ENCODE results near the gene ADGRG2. TPM values are rescaled to one million over a fixed set of nuclear protein-coding genes. Genes with fewer than 3 reads are reported as not detected.

Gene ADGRG2
- total and polyA plus RNA-seq, 4 donors, result 4.5 to 5.9 (median 5.2) TPM

DNA sequence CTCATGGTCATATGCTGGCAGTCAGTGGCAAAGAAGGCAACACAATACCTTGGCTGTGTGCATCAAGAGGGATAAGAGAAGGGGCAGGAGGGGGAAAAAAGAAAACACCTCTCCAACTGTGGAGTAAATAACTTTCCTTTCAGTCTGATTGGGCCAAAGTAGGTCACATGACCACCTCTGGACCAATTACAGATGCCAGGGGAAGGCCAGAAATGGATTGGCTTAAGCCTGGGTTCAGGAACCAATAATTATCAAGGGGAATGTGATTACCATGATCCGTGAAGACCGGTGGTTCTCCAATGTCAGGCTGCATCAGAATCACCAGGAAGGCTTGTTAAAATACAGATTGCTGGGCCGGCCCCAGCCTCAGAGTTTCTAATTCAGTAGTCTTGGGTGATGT is 7.4 kb upstream of the ADGRG2 start:
- 100% methylated on average over 2 of the region's 3 CpGs for WGBS (ENCODE audit: insufficient coverage)
- no peak overlapping the region for H3K4me3 ChIP-seq (ENCODE audit: low read depth, low read length)
- no peaks in the 10 kb centered on the region for H3K36me3 ChIP-seq (ENCODE audit: control insufficient read depth, insufficient read depth, low read length)
- DNase-seq (ENCODE audit: low read depth in 4 of 6, low spot score in 6 of 6), result no peak
- H3K27ac ChIP-seq (ENCODE audit: low read depth, low read length), result no peak overlapping the region
- no peaks in the 10 kb centered on the region for H3K27me3 ChIP-seq (ENCODE audit: control insufficient read depth, insufficient read depth, low read length)
- H3K9me3 ChIP-seq (ENCODE audit: control insufficient read depth, insufficient read depth, low read length), result no peaks in the 10 kb centered on the region
- H3K4me1 ChIP-seq (ENCODE audit: control insufficient read depth, insufficient read depth, low read length), result no peaks in the 10 kb centered on the region

DNA sequence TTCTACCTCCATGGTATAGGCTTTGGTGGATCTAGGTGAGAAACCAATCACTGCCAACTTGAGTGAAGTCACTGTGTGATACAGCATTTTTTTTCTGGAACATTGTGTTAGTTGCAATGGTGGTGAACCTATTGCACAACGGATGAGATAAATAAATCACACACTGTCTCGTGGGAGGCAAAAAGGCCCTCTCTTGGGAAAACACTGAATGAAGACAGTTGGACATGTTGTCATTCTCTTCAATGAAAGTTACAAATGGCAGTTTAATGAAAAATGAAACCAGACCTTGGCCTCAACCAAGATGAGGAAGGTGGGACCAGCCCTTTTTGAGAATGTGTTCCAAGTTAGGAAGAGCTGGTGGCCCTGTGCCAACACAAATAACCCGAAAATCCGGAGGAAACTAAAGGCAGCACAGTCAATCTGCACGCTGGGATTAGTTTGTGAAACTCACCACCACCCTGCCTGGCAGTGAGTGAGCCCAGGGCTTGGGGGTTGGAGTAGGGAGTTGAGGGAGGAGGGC is 5.4 kb upstream of the ADGRG2 start:
- no peak overlapping the region for H3K4me3 ChIP-seq (ENCODE audit: low read depth, low read length)
- H3K4me1 ChIP-seq (ENCODE audit: control insufficient read depth, insufficient read depth, low read length), result peaks cover 3% of the 10 kb centered on the region
- DNase-seq (ENCODE audit: low read depth in 4 of 6, low spot score in 6 of 6), result no peak
- no peaks in the 10 kb centered on the region for H3K9me3 ChIP-seq (ENCODE audit: control insufficient read depth, insufficient read depth, low read length)
- H3K36me3 ChIP-seq (ENCODE audit: control insufficient read depth, insufficient read depth, low read length), result no peaks in the 10 kb centered on the region
- WGBS (ENCODE audit: insufficient coverage), result 54% methylated on average over 4 of the region's 5 CpGs
- H3K27ac ChIP-seq (ENCODE audit: low read depth, low read length), result no peak overlapping the region
- peaks cover 8% of the 10 kb centered on the region for H3K27me3 ChIP-seq (ENCODE audit: control insufficient read depth, insufficient read depth, low read length)

DNA sequence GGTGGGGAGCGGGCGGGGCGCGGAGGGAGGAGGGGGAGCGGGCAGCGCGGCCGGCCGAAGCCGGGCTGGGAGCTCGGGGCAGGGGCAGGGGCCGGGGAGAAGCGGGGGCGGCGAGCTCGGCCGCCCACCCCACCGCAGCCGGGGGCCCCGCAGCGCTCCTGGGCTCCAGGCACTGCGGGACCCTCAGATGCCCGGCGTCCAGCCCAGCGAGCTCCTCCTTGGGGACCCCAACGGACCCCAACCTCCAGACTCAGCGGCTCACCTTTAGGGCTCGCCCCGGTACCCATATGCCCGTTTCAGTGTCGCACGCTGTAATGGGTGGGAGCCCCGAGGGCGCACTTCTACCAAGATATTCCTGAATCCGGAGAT is 357 bp upstream of the ADGRG2 start:
- H3K36me3 ChIP-seq (ENCODE audit: control insufficient read depth, insufficient read depth, low read length), result no peaks in the 10 kb centered on the region
- H3K4me1 ChIP-seq (ENCODE audit: control insufficient read depth, insufficient read depth, low read length), result peaks cover 7% of the 10 kb centered on the region
- 6% methylated on average over 33 of the region's 35 CpGs for WGBS (ENCODE audit: insufficient coverage)
- peaks cover 42% of the 10 kb centered on the region for H3K27me3 ChIP-seq (ENCODE audit: control insufficient read depth, insufficient read depth, low read length)
- H3K4me3 ChIP-seq (ENCODE audit: low read depth, low read length), result no peak overlapping the region
- H3K27ac ChIP-seq (ENCODE audit: low read depth, low read length), result no peak overlapping the region
- no peak for DNase-seq (ENCODE audit: low read depth in 4 of 6, low spot score in 6 of 6)
- no peaks in the 10 kb centered on the region for H3K9me3 ChIP-seq (ENCODE audit: control insufficient read depth, insufficient read depth, low read length)

DNA sequence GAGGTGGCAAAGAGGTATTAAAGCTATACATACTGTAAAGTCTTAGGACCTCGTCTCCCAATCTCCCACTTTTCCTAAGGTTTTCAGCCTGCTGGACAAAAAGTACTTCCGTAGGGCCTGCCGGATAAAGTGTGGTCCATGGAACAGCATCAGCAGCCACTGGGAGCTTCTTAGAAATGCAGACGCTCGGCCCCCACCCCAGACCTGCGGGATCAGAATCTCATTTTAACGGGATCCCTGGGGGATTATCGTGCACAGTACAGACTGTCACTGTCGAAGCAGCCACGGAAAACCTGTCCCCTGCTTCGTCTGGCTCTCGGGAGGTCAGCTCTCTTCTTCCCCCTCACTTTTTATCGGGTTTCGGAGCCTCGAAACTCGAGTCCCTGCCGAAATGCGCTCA is 802 bp downstream of the ADGRG2 start:
- no peak overlapping the region for H3K27ac ChIP-seq (ENCODE audit: low read depth, low read length)
- H3K36me3 ChIP-seq (ENCODE audit: control insufficient read depth, insufficient read depth, low read length), result no peaks in the 10 kb centered on the region
- H3K27me3 ChIP-seq (ENCODE audit: control insufficient read depth, insufficient read depth, low read length), result peaks cover 42% of the 10 kb centered on the region
- DNase-seq (ENCODE audit: low read depth in 4 of 6, low spot score in 6 of 6), result peak in 1 of 6 donors; percentile 1
- 13% methylated on average over 17 of the region's 18 CpGs for WGBS (ENCODE audit: insufficient coverage)
- peaks cover 7% of the 10 kb centered on the region for H3K4me1 ChIP-seq (ENCODE audit: control insufficient read depth, insufficient read depth, low read length)
- H3K9me3 ChIP-seq (ENCODE audit: control insufficient read depth, insufficient read depth, low read length), result no peaks in the 10 kb centered on the region
- peak overlapping the region; percentile 19 for H3K4me3 ChIP-seq (ENCODE audit: low read depth, low read length)

DNA sequence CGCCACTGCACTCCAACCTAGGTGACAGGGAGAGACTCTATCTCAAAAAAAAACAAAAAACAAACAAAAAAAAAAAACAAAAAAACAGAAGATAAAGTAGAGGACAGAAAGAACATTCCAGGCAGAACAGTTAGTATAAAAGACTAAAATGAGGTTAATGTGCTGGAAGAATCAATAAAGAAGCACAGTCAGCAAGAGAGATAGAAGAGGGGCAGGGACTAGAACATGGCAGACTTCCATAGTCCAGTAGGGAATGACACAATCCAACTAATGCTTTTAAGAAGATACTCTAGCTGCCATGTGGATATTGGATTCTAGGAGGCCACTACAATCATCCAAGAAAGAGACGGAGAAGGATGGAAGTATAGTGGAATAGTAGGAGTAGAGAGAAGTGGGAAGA is 11.6 kb downstream of the ADGRG2 start:
- no peaks in the 10 kb centered on the region for H3K36me3 ChIP-seq (ENCODE audit: control insufficient read depth, insufficient read depth, low read length)
- no peak overlapping the region for H3K4me3 ChIP-seq (ENCODE audit: low read depth, low read length)
- H3K27me3 ChIP-seq (ENCODE audit: control insufficient read depth, insufficient read depth, low read length), result no peaks in the 10 kb centered on the region
- 100% methylated on average over 1 of the region's 2 CpGs for WGBS (ENCODE audit: insufficient coverage)
- DNase-seq (ENCODE audit: low read depth in 4 of 6, low spot score in 6 of 6), result no peak
- H3K27ac ChIP-seq (ENCODE audit: low read depth, low read length), result no peak overlapping the region
- H3K9me3 ChIP-seq (ENCODE audit: control insufficient read depth, insufficient read depth, low read length), result no peaks in the 10 kb centered on the region
- no peaks in the 10 kb centered on the region for H3K4me1 ChIP-seq (ENCODE audit: control insufficient read depth, insufficient read depth, low read length)

DNA sequence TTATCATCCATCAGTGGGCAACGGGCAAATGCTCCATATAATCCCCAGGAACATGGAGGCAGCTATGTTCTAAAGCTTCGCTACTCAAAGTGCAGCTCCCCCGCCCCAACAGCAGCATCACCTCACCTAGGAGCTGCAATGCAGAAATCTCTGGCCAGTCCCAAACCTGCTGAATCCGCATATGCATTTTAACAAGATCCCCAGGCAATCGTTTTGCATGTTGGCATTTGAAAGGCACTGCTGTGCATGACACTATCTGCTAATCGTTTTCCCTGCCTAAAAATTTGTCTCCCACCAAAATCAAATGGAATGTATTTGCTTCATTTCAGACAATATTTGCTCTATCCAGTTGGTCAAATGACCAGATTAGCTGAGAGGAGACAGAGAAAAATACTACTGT is 15.2 kb downstream of the ADGRG2 start:
- no peaks in the 10 kb centered on the region for H3K27me3 ChIP-seq (ENCODE audit: control insufficient read depth, insufficient read depth, low read length)
- H3K9me3 ChIP-seq (ENCODE audit: control insufficient read depth, insufficient read depth, low read length), result no peaks in the 10 kb centered on the region
- no peaks in the 10 kb centered on the region for H3K4me1 ChIP-seq (ENCODE audit: control insufficient read depth, insufficient read depth, low read length)
- WGBS (ENCODE audit: insufficient coverage), result 18% methylated on average over 6 of the region's 6 CpGs
- H3K27ac ChIP-seq (ENCODE audit: low read depth, low read length), result no peak overlapping the region
- DNase-seq (ENCODE audit: low read depth in 4 of 6, low spot score in 6 of 6), result peak in 1 of 6 donors; percentile 58
- no peaks in the 10 kb centered on the region for H3K36me3 ChIP-seq (ENCODE audit: control insufficient read depth, insufficient read depth, low read length)
- no peak overlapping the region for H3K4me3 ChIP-seq (ENCODE audit: low read depth, low read length)

DNA sequence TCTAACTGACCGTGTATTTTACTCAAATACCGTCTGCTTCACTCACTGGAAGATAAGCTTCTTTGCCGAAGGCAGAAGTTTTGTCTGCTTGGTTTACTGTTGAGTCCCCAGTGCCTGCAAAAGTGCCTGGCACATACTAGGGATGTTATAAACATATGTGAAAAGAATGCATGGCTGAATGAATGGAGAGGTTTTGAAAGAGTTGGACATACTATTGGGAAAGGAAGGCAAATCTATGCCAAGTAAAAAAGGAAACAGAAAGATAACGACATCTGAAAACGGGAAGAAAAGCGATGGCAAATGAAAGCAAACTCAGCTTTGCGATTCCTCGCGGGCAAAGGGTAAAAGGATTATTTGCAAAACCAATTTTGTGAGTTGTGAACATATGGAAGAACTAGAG is 21.7 kb downstream of the ADGRG2 start:
- Histone ChIP-seq H3K36me3 (ENCODE audit: control insufficient read depth, insufficient read depth, low read length) (no peaks in the 10 kb centered on the region), H3K4me3 (ENCODE audit: low read depth, low read length) (no peak overlapping the region), H3K27ac (ENCODE audit: low read depth, low read length) (no peak overlapping the region), H3K9me3 (ENCODE audit: control insufficient read depth, insufficient read depth, low read length) (no peaks in the 10 kb centered on the region), H3K4me1 (ENCODE audit: control insufficient read depth, insufficient read depth, low read length) (no peaks in the 10 kb centered on the region), H3K27me3 (ENCODE audit: control insufficient read depth, insufficient read depth, low read length) (no peaks in the 10 kb centered on the region)
- DNase-seq (ENCODE audit: low read depth in 4 of 6, low spot score in 6 of 6), result no peak
- 86% methylated on average over 9 of the region's 9 CpGs for WGBS (ENCODE audit: insufficient coverage)

DNA sequence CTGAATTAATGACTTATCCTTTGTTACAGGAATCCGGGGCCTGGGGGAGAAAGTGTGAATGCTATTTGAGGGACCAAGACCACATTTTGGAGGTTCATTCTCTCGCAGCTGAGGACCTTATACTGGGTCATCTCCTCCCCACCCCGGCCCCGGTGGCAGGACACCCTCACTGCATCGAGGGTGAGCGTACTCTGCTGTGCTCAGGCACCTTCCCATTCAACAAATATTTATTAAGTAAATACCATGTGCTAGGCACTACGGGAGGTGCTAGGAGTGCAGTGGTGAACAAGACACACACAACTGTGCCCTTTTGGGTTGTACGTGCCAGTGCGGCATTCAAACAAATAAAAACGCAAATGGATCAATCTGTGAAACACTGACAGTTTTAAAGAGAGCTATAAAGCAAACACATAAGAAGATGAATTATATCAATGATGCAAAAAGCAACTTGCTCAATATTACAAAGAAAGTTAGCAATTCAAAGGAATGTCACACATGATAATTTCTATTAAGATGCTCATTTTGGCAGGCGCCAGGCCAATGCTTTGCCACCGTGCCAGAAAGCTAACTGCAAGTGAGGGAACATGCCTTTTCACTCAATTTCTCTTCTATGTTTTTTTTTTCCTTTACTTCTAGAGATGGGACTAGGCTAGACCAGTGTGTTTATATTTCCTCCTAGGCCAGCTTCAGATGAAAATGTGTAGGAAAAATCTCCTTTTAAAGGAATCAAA is 24.6 kb downstream of the ADGRG2 start:
- Histone ChIP-seq H3K27ac (ENCODE audit: low read depth, low read length) (no peak overlapping the region), H3K4me1 (ENCODE audit: control insufficient read depth, insufficient read depth, low read length) (peaks cover 11% of the 10 kb centered on the region), H3K9me3 (ENCODE audit: control insufficient read depth, insufficient read depth, low read length) (no peaks in the 10 kb centered on the region), H3K4me3 (ENCODE audit: low read depth, low read length) (no peak overlapping the region), H3K36me3 (ENCODE audit: control insufficient read depth, insufficient read depth, low read length) (no peaks in the 10 kb centered on the region), H3K27me3 (ENCODE audit: control insufficient read depth, insufficient read depth, low read length) (no peaks in the 10 kb centered on the region)
- no peak for DNase-seq (ENCODE audit: low read depth in 4 of 6, low spot score in 6 of 6)
- 88% methylated on average over 5 of the region's 12 CpGs for WGBS (ENCODE audit: insufficient coverage)

DNA sequence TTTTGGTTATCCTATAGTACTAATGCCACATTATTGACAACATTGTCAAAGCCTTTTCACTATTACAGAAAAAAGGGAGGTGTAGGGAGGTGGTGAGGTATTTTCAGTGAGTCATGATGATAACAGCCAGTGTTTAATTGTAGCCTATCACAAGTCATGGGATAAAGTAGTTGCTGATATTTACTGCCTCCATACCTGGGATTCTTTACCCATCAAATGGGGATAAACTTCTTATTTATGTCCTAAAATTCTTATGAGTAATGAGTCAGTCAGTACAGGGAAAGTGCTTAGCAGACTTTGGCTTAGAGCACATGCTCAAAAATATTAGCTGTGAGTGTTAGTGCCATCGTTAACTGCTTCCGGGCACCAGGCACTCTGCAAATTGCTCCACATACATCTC is 25.7 kb downstream of the ADGRG2 start:
- H3K4me1 ChIP-seq (ENCODE audit: control insufficient read depth, insufficient read depth, low read length), result peaks cover 11% of the 10 kb centered on the region
- no peak overlapping the region for H3K27ac ChIP-seq (ENCODE audit: low read depth, low read length)
- 80% methylated on average over 1 of the region's 2 CpGs for whole genome bisulfite sequencing (ENCODE audit: insufficient coverage)
- peak in 1 of 6 donors; percentile 20 for DNase-seq (ENCODE audit: low read depth in 4 of 6, low spot score in 6 of 6)
- no peaks in the 10 kb centered on the region for H3K27me3 ChIP-seq (ENCODE audit: control insufficient read depth, insufficient read depth, low read length)
- no peak overlapping the region for H3K4me3 ChIP-seq (ENCODE audit: low read depth, low read length)
- no peaks in the 10 kb centered on the region for H3K9me3 ChIP-seq (ENCODE audit: control insufficient read depth, insufficient read depth, low read length)
- no peaks in the 10 kb centered on the region for H3K36me3 ChIP-seq (ENCODE audit: control insufficient read depth, insufficient read depth, low read length)

DNA sequence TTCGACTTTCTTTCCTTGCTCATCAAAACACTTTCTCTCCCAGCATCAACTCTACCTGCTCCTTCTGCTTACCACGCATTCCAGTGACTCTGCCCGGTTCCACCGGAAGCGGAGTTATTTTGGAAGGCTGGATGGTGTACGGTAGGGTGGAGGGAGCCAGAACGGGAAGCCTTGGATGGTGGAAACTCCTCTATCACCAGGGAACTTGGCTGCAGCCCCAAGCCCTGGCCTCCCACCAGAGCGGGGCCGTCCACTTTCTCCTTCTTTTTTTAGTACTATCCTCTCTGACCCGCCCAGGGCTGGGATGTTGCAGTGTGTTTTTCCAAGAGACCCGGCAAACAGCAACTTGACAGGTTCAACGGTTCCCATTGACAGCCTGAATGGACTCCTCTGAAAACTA is 27.6 kb downstream of the ADGRG2 start:
- Histone ChIP-seq H3K27ac (ENCODE audit: low read depth, low read length) (no peak overlapping the region), H3K4me1 (ENCODE audit: control insufficient read depth, insufficient read depth, low read length) (peaks cover 11% of the 10 kb centered on the region), H3K9me3 (ENCODE audit: control insufficient read depth, insufficient read depth, low read length) (no peaks in the 10 kb centered on the region), H3K4me3 (ENCODE audit: low read depth, low read length) (no peak overlapping the region), H3K36me3 (ENCODE audit: control insufficient read depth, insufficient read depth, low read length) (no peaks in the 10 kb centered on the region), H3K27me3 (ENCODE audit: control insufficient read depth, insufficient read depth, low read length) (no peaks in the 10 kb centered on the region)
- WGBS (ENCODE audit: insufficient coverage), result 42% methylated on average over 6 of the region's 12 CpGs
- DNase-seq (ENCODE audit: low read depth in 4 of 6, low spot score in 6 of 6), result no peak

All from spinal cord (tissue), 10 donors.